Right atrium auricular region (tissue), 2 donors: ENCODE measurements around the gene FSHB. TPM values are rescaled to one million over a fixed set of nuclear protein-coding genes. Genes with fewer than 3 reads are reported as not detected.

Experiments used
- DNase-seq: peaks from one replicate; pipeline ENCODE4 v3.0.0-alpha.2; 2019; ENCODE audit warnings: low spot score
- H3K27ac ChIP-seq, 2 donors: fragments of 200-600 bp; sonication (generic); 1 replicate in 1 of 2; 2 replicates in 1 of 2; pipeline ENCODE4 v1.5.1; 2016 to 2019
- H3K27me3 ChIP-seq, 2 donors: fragments of 200-600 bp; sonication (generic); one replicate each; pipeline versions ENCODE4 v1.5.1 to v1.6.0; 2017 to 2019
- H3K36me3 ChIP-seq: fragments of 200-600 bp; sonication (generic); one replicate; pipeline ENCODE4 v1.5.1; 2016
- H3K4me1 ChIP-seq, 2 donors: fragments of 200-600 bp; sonication (generic); one replicate each; pipeline versions ENCODE4 v1.5.1 to v1.6.0; 2017 to 2019
- H3K4me3 ChIP-seq, 2 donors: fragments of 200-600 bp; sonication (generic); 1 replicate in 1 of 2; 2 replicates in 1 of 2; pipeline ENCODE4 v1.5.1; 2017 to 2019; ENCODE audit warnings: mild to moderate bottlenecking in 1 of 2, moderate library complexity in 1 of 2
- H3K9me3 ChIP-seq, 2 donors: fragments of 200-600 bp; sonication (generic); one replicate each; pipeline ENCODE4 v1.5.1; 2019
- CTCF ChIP-seq, 2 donors: fragments of 200-600 bp; sonication (generic); IDR thresholded peaks; one replicate each; pipeline ENCODE4 v1.5.1; 2019; ENCODE audit warnings: antibody characterized with exemption in 2 of 2
- total RNA-seq, 2 donors: library from RNA; depleted of rRNA; stranded (reverse); fragments of >200 nt; gene quantifications; one replicate each; pipeline ENCODE4 v1.1.0, GENCODE V29; 2016

The FSHB gene
- total RNA-seq, 2 donors from 2014 or later: not detected

DNA sequence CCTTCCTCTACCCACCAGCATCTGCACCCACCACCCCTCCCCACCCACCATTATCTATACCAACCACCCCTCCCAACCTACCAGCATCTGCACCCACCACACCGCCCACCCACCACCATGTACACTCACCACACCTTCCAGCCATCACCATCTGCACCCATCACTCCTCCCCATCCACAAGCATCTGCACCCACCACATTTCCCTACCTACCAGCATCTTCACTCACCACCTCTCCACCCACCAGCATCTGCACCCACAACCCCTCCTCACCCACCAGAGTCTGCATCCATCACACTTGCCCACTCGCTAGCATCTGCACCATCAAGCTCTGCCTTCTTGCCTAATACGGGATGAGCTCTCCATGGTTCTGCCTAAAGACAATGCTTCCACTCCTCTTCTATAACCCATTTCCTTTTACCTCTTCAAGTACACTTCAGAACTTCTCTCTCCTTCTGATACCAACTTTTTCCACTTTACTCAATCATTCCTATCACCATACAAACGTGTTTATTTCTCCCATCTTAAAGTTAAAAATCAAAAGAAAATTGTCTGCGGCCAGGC is 2.4 kb upstream of the FSHB start:
- TF ChIP-seq CTCF (IDR thresholded peaks at IDR 0.05): no peak
- no peak overlapping the region for H3K4me3 ChIP-seq
- no peaks in the 10 kb centered on the region for H3K27me3 ChIP-seq
- no peak overlapping the region for H3K27ac ChIP-seq
- DNase-seq: no peak
- H3K9me3 ChIP-seq: peaks cover 0 to 8% of the 10 kb centered on the region in 2 donors
- no peaks in the 10 kb centered on the region for H3K36me3 ChIP-seq
- no peaks in the 10 kb centered on the region for H3K4me1 ChIP-seq

GRCh38 chr11:30239025-30239424 is 8.2 kb downstream of the FSHB start:
- no peaks in the 10 kb centered on the region for H3K27me3 ChIP-seq
- H3K36me3 ChIP-seq: no peaks in the 10 kb centered on the region
- H3K4me1 ChIP-seq: no peaks in the 10 kb centered on the region
- TF ChIP-seq CTCF (IDR thresholded peaks at IDR 0.05): no peak
- no peaks in the 10 kb centered on the region for H3K9me3 ChIP-seq
- H3K27ac ChIP-seq: no peak overlapping the region
- H3K4me3 ChIP-seq: no peak overlapping the region
- DNase-seq: no peak

DNA sequence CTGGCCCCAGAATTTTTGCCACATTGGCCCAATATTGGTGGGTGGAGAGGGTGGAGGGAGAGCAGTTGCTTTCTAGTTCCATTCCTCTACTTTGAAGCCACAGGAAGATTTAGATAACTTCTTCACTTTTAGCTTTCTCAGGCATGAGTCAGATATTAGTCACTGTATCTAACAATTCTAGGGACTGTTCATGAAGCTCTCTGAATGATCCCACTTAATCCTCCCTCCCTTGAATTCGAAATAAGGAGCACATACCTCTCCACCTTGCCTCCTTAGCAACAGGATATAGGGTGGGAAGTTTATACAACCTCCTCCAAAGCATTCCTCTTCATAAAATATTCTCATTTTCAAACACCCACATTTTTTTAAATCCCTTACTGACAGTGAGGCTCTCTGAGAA is 13.5 kb downstream of the FSHB start:
- DNase-seq: no peak
- H3K4me1 ChIP-seq: no peaks in the 10 kb centered on the region

DNA sequence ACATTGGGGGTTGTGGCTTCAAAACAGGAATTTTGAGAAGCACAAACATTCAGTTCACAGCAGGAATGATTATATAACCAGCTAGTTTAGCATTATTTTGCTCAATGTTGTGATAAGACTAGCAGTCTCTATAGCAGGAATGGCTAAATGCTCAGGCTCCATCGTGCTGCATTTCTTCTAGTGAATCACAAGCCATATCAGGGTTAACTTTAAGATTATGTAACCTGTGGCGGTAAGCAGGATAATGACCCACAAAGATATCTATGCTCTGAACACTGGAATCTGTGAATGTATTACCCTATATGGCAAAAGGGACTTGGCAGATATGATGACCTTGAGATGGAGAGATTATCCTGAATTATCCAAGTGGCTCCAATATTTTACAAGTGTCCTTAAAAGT is 14.8 kb downstream of the FSHB start:
- TF ChIP-seq CTCF (IDR thresholded peaks at IDR 0.05): no peak
- H3K27me3 ChIP-seq: no peaks in the 10 kb centered on the region
- H3K4me3 ChIP-seq: no peak overlapping the region
- H3K4me1 ChIP-seq: no peaks in the 10 kb centered on the region
- no peaks in the 10 kb centered on the region for H3K36me3 ChIP-seq
- H3K9me3 ChIP-seq: no peaks in the 10 kb centered on the region
- H3K27ac ChIP-seq: no peak overlapping the region
- no peak for DNase-seq

More for the DNA sequence above, 13.5 kb downstream of the FSHB start:
- H3K36me3 ChIP-seq: no peaks in the 10 kb centered on the region
- no peaks in the 10 kb centered on the region for H3K27me3 ChIP-seq
- no peak for TF ChIP-seq CTCF (IDR thresholded peaks at IDR 0.05)
- no peaks in the 10 kb centered on the region for H3K9me3 ChIP-seq
- H3K27ac ChIP-seq: no peak overlapping the region
- H3K4me3 ChIP-seq: no peak overlapping the region

GRCh38 chr11:30254307-30255298 is 23.8 kb downstream of the FSHB start:
- Histone ChIP-seq H3K36me3 (no peaks in the 10 kb centered on the region), H3K9me3 (no peaks in the 10 kb centered on the region), H3K27me3 (no peaks in the 10 kb centered on the region), H3K4me3 (no peak overlapping the region), H3K4me1 (no peaks in the 10 kb centered on the region), H3K27ac (no peak overlapping the region)
- TF ChIP-seq CTCF (IDR thresholded peaks at IDR 0.05): no peak
- no peak for DNase-seq
